Mesenchymal stem cell (in vitro differentiated cells and primary cell): ENCODE results near the gene LRRC71.

Experiments used
- DNase-seq: peaks from one replicate; pipeline ENCODE4 v3.0.0-alpha.2; 2013
- H2AFZ ChIP-seq: one replicate; pipeline ENCODE4 v1.6.1; 2013; ENCODE audit warnings: low read depth, mild to moderate bottlenecking, control low read depth, inconsistent platforms, low read length, moderate library complexity
- H2AK5ac ChIP-seq: 2 replicates; pipeline ENCODE4 v1.6.1; 2013; ENCODE audit warnings: low read length, moderate library complexity, mild to moderate bottlenecking, inconsistent platforms; ENCODE audit not compliant: severe bottlenecking
- H2BK120ac ChIP-seq: one replicate; pipeline ENCODE4 v1.6.1; 2013; ENCODE audit warnings: low read depth, mild to moderate bottlenecking, inconsistent platforms, low read length, moderate library complexity
- H2BK12ac ChIP-seq, 2 experiments: one replicate each; pipeline ENCODE4 v1.6.1; 2013; ENCODE audit warnings: inconsistent platforms in 2 of 2, low read length in 2 of 2, mild to moderate bottlenecking in 2 of 2, moderate library complexity in 2 of 2, control low read depth in 1 of 2
- H2BK15ac ChIP-seq: one replicate; pipeline ENCODE4 v1.6.1; 2013; ENCODE audit warnings: mild to moderate bottlenecking, low read depth, inconsistent platforms; ENCODE audit not compliant: poor library complexity, severe bottlenecking
- H2BK5ac ChIP-seq: 2 replicates; pipeline ENCODE4 v1.6.1; 2013; ENCODE audit warnings: low read depth, mild to moderate bottlenecking, low read length, control low read depth, inconsistent platforms; ENCODE audit not compliant: poor library complexity, severe bottlenecking
- H3K14ac ChIP-seq, 2 experiments: one replicate each; pipeline ENCODE4 v1.6.1; 2013; ENCODE audit warnings: inconsistent platforms in 2 of 2, low read length in 2 of 2, control low read depth in 1 of 2, mild to moderate bottlenecking in 1 of 2, moderate library complexity in 1 of 2
- H3K18ac ChIP-seq, 2 experiments: one replicate each; pipeline ENCODE4 v1.6.1; 2013; ENCODE audit warnings: inconsistent platforms in 2 of 2, low read length in 2 of 2, control low read depth in 1 of 2, low read depth in 1 of 2, mild to moderate bottlenecking in 1 of 2
- H3K23ac ChIP-seq, 2 experiments: one replicate each; pipeline ENCODE4 v1.6.1; 2013; ENCODE audit warnings: inconsistent platforms in 2 of 2, low read length in 2 of 2, mild to moderate bottlenecking in 2 of 2, moderate library complexity in 2 of 2, control low read depth in 1 of 2
- H3K27ac ChIP-seq: 2 replicates; pipeline ENCODE4 v1.5.1; 2013; ENCODE audit warnings: mild to moderate bottlenecking, moderate library complexity, low read length, control low read depth, inconsistent platforms; ENCODE audit not compliant: poor library complexity, severe bottlenecking
- H3K27me3 ChIP-seq, 2 experiments: 2 replicates each; pipeline versions ENCODE4 v1.6.1 to v1.7.0; 2013; ENCODE audit warnings: low read length in 2 of 2, mild to moderate bottlenecking in 2 of 2, moderate library complexity in 2 of 2, control low read depth in 1 of 2, inconsistent platforms in 1 of 2; ENCODE audit not compliant: control insufficient read depth in 1 of 2, insufficient read depth in 1 of 2
- H3K36me3 ChIP-seq, 2 experiments: 2 replicates each; pipeline versions ENCODE4 v1.6.1 to v1.7.0; 2013; ENCODE audit warnings: low read length in 2 of 2, control low read depth in 1 of 2, inconsistent platforms in 1 of 2, low read depth in 1 of 2, mild to moderate bottlenecking in 1 of 2; ENCODE audit not compliant: insufficient read depth in 2 of 2, control insufficient read depth in 1 of 2
- H3K4ac ChIP-seq, 2 experiments: one replicate each; pipeline ENCODE4 v1.6.1; 2013; ENCODE audit warnings: inconsistent platforms in 2 of 2, low read length in 2 of 2, mild to moderate bottlenecking in 2 of 2, moderate library complexity in 2 of 2, control low read depth in 1 of 2, low read depth in 1 of 2
- H3K4me1 ChIP-seq: 2 replicates; pipeline ENCODE4 v1.6.1; 2013; ENCODE audit warnings: low read depth, low read length, control low read depth; ENCODE audit not compliant: control insufficient read depth, insufficient read depth
- H3K4me2 ChIP-seq: 2 replicates; pipeline ENCODE4 v1.6.1; 2013; ENCODE audit warnings: low read length, mild to moderate bottlenecking, inconsistent platforms; ENCODE audit not compliant: poor library complexity, severe bottlenecking
- H3K4me3 ChIP-seq, 2 experiments: 2 replicates each; pipeline versions ENCODE4 v1.5.1 to v1.7.0; 2013; ENCODE audit warnings: low read length in 2 of 2, mild to moderate bottlenecking in 2 of 2, control low read depth in 1 of 2, low read depth in 1 of 2; ENCODE audit not compliant: insufficient read depth in 1 of 2
- H3K79me1 ChIP-seq: replicated peaks from 2 replicates; pipeline ENCODE4 v1.6.1; 2013; ENCODE audit warnings: mild to moderate bottlenecking, control low read depth, low read length, inconsistent platforms; ENCODE audit not compliant: poor library complexity, severe bottlenecking
- H3K9ac ChIP-seq: 2 replicates; pipeline ENCODE4 v1.7.0; 2013; ENCODE audit warnings: mild to moderate bottlenecking, low read length, moderate library complexity
- H3K9me3 ChIP-seq: 2 replicates; pipeline ENCODE4 v1.7.0; 2013; ENCODE audit warnings: mild to moderate bottlenecking, low read length; ENCODE audit not compliant: control insufficient read depth
- H4K8ac ChIP-seq: one replicate; pipeline ENCODE4 v1.6.1; 2013; ENCODE audit warnings: inconsistent platforms, mild to moderate bottlenecking, low read length, moderate library complexity
- H4K91ac ChIP-seq: one replicate; pipeline ENCODE4 v1.6.1; 2013; ENCODE audit warnings: mild to moderate bottlenecking, low read length, inconsistent platforms
- WGBS: methylation state at CpG from one replicate; pipeline ENCODE4 v1.1.7; 2013; ENCODE audit warnings: mixed read lengths; 5-methylcytosine and 5-hydroxymethylcytosine counted together

Gene LRRC71

GRCh38 chr1:156883919-156884318 is 36.5 kb upstream of the LRRC71 start:
- Histone ChIP-seq H4K91ac (no peak overlapping the region), H3K9me3 (no peaks in the 10 kb centered on the region), H3K4me1 (no peaks in the 10 kb centered on the region), H3K14ac (no peak overlapping the region), H2BK15ac (no peak overlapping the region), H2AK5ac (no peak overlapping the region), H3K23ac (no peak overlapping the region), H3K27ac (no peak overlapping the region), H2BK120ac (no peak overlapping the region), H2BK5ac (no peak overlapping the region), H3K4me2 (no peak overlapping the region), H3K4ac (no peak overlapping the region), H4K8ac (no peak overlapping the region), H3K79me1 (no peaks in the 10 kb centered on the region), H3K36me3 (peaks cover 0 to 3% of the 10 kb centered on the region in 2 experiments), H3K27me3 (peaks cover 82 to 95% of the 10 kb centered on the region in 2 experiments), H3K18ac (no peak overlapping the region), H2BK12ac (no peak overlapping the region), H3K4me3 (no peak overlapping the region), H3K9ac (no peak overlapping the region), H2AFZ (no peak overlapping the region)
- no peak for DNase-seq
- WGBS, result 67% methylated on average over 7 of the region's 7 CpGs

- no peak overlapping the region for H2BK12ac ChIP-seq
- no peak overlapping the region for H3K14ac ChIP-seq
- H3K18ac ChIP-seq, result no peak overlapping the region
- 27% methylated on average over 10 of the region's 10 CpGs for WGBS
- H3K79me1 ChIP-seq, result no peaks in the 10 kb centered on the region
- no peak overlapping the region for H4K91ac ChIP-seq
- no peak overlapping the region for H2BK5ac ChIP-seq
- peaks cover 0 to 3% of the 10 kb centered on the region in 2 experiments for H3K36me3 ChIP-seq
- H3K27ac ChIP-seq, result no peak overlapping the region
- H3K9me3 ChIP-seq, result no peaks in the 10 kb centered on the region
- H2BK15ac ChIP-seq, result no peak overlapping the region
- H3K27me3 ChIP-seq, result peaks cover 78 to 90% of the 10 kb centered on the region in 2 experiments
- H4K8ac ChIP-seq, result no peak overlapping the region
- no peak overlapping the region for H3K4me2 ChIP-seq
- H3K23ac ChIP-seq, result no peak overlapping the region
- H3K9ac ChIP-seq, result peak overlapping the region; percentile 11
- no peak overlapping the region for H3K4ac ChIP-seq
- DNase-seq, result no peak
- no peak overlapping the region for H2AK5ac ChIP-seq
- no peak overlapping the region for H3K4me3 ChIP-seq
- H2AFZ ChIP-seq, result no peak overlapping the region
- H3K4me1 ChIP-seq, result no peaks in the 10 kb centered on the region
- H2BK120ac ChIP-seq, result no peak overlapping the region
Observed at GRCh38 chr1:156884560-156885184, 35.8 kb upstream of the LRRC71 start.

GRCh38 chr1:156885314-156885713 is 35.1 kb upstream of the LRRC71 start:
- no peak overlapping the region for H2BK15ac ChIP-seq
- peaks cover 0 to 3% of the 10 kb centered on the region in 2 experiments for H3K36me3 ChIP-seq
- no peaks in the 10 kb centered on the region for H3K79me1 ChIP-seq
- no peaks in the 10 kb centered on the region for H3K4me1 ChIP-seq
- H3K14ac ChIP-seq, result no peak overlapping the region
- H4K91ac ChIP-seq, result no peak overlapping the region
- H2AK5ac ChIP-seq, result no peak overlapping the region
- no peak overlapping the region for H3K9ac ChIP-seq
- no peak overlapping the region for H3K4me3 ChIP-seq
- WGBS, result no CpG with 5 or more reads among the region's 1 CpG
- H2AFZ ChIP-seq, result no peak overlapping the region
- H3K18ac ChIP-seq, result no peak overlapping the region
- H3K9me3 ChIP-seq, result no peaks in the 10 kb centered on the region
- no peak overlapping the region for H2BK5ac ChIP-seq
- no peak overlapping the region for H4K8ac ChIP-seq
- no peak overlapping the region for H3K23ac ChIP-seq
- DNase-seq, result no peak
- H3K27ac ChIP-seq, result no peak overlapping the region
- no peak overlapping the region for H3K4ac ChIP-seq
- no peak overlapping the region for H2BK12ac ChIP-seq
- H2BK120ac ChIP-seq, result no peak overlapping the region
- no peak overlapping the region for H3K4me2 ChIP-seq
- peaks cover 73 to 85% of the 10 kb centered on the region in 2 experiments for H3K27me3 ChIP-seq

- no peak overlapping the region for H4K91ac ChIP-seq
Observed at GRCh38 chr1:156885880-156886355, 34.5 kb upstream of the LRRC71 start.

More at GRCh38 chr1:156885880-156886355, 34.5 kb upstream of the LRRC71 start:
- Histone ChIP-seq H2BK120ac (no peak overlapping the region), H2BK12ac (no peak overlapping the region), H3K4me1 (no peaks in the 10 kb centered on the region), H3K4ac (no peak overlapping the region), H4K8ac (no peak overlapping the region), H2BK5ac (no peak overlapping the region), H3K36me3 (peaks cover 0 to 3% of the 10 kb centered on the region in 2 experiments), H3K4me3 (no peak overlapping the region), H3K18ac (no peak overlapping the region), H3K9ac (no peak overlapping the region), H3K27ac (no peak overlapping the region), H2AFZ (no peak overlapping the region), H3K79me1 (no peaks in the 10 kb centered on the region), H3K4me2 (no peak overlapping the region), H3K27me3 (peaks cover 68 to 79% of the 10 kb centered on the region in 2 experiments), H2AK5ac (no peak overlapping the region), H3K14ac (no peak overlapping the region), H3K9me3 (no peaks in the 10 kb centered on the region), H3K23ac (no peak overlapping the region), H2BK15ac (no peak overlapping the region)
- WGBS, result 70% methylated on average over 9 of the region's 13 CpGs
- no peak for DNase-seq
